ENCODE data around the gene CHAD.

CHAD gene

GRCh38 chr17:50492214-50492613, 23.5 kb upstream of the CHAD start:
- TF ChIP-seq CTCF (conservative IDR thresholded peaks at IDR 0.05; ENCODE audit: low read length) = no peak
- no peak for DNase-seq (ENCODE audit: low read depth)
- H3K4me3 ChIP-seq (ENCODE audit: low read length) = no peak overlapping the region

DNA sequence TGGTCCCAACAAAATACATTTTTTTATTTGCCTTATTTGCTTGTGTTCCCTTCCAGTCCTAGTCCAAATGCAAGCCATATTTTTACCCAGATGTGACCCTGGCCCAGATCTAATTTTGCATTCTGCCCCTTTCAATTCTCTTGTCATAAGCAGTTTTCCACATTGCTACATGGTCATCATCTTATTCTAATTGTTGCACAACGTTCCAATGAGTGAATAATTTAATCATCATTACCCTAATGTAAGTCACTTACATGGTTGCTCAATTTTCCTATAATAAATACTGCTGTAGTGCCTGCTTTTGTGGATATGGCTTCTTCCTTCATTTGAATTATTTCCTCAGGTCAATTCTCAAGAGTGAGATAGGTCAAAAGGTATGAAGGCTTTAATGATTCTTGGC, 22.8 kb upstream of the CHAD start:
- no peak for TF ChIP-seq CTCF (conservative IDR thresholded peaks at IDR 0.05; ENCODE audit: low read length)

GRCh38 chr17:50488880-50489279, 20.2 kb upstream of the CHAD start:
- no peak for TF ChIP-seq CTCF (conservative IDR thresholded peaks at IDR 0.05; ENCODE audit: low read length)
- H3K4me3 ChIP-seq (ENCODE audit: low read length) = no peak overlapping the region
- no peak for DNase-seq (ENCODE audit: low read depth)

More for the DNA sequence above, 22.8 kb upstream of the CHAD start:
- no peak for DNase-seq (ENCODE audit: low read depth)
- H3K4me3 ChIP-seq (ENCODE audit: low read length) = no peak overlapping the region

- DNase-seq (ENCODE audit: low read depth) = no peak
- no peak overlapping the region for H3K4me3 ChIP-seq (ENCODE audit: low read length)
- no peak for TF ChIP-seq CTCF (conservative IDR thresholded peaks at IDR 0.05; ENCODE audit: low read length)
Measured at GRCh38 chr17:50487213-50488096, 18.8 kb upstream of the CHAD start.

GRCh38 chr17:50484386-50485155, 15.9 kb upstream of the CHAD start:
- DNase-seq (ENCODE audit: low read depth) = no peak
- H3K4me3 ChIP-seq (ENCODE audit: low read length) = no peak overlapping the region
- TF ChIP-seq CTCF (conservative IDR thresholded peaks at IDR 0.05; ENCODE audit: low read length) = no peak

- no peak for DNase-seq (ENCODE audit: low read depth)
- no peak overlapping the region for H3K4me3 ChIP-seq (ENCODE audit: low read length)
- TF ChIP-seq CTCF (conservative IDR thresholded peaks at IDR 0.05; ENCODE audit: low read length) = no peak
Measured at GRCh38 chr17:50483266-50483665, 14.6 kb upstream of the CHAD start.

All from AG10803 (cell line).